Thymus (tissue), 11 donors: ENCODE data around the gene C21orf58. TPM values are rescaled to one million over a fixed set of nuclear protein-coding genes. Genes with fewer than 3 reads are reported as not detected.

ENCODE experiments used
- DNase-seq, 9 donors: peaks; one replicate each; pipeline ENCODE4 v3.0.0-alpha.2; 2013; ENCODE audit warnings: low spot score in 9 of 9, low read depth in 6 of 9, missing footprints in 1 of 9
- H3K27ac ChIP-seq, 2 donors: one replicate each; pipeline ENCODE4 v1.5.1; 2013; ENCODE audit warnings: control low read depth in 1 of 2, low read depth in 1 of 2, low read length in 1 of 2, mild to moderate bottlenecking in 1 of 2, moderate library complexity in 1 of 2
- H3K27me3 ChIP-seq, 2 donors: one replicate each; pipeline ENCODE4 v1.5.1; 2013; ENCODE audit warnings: low read length in 1 of 2; ENCODE audit not compliant: control insufficient read depth in 2 of 2, insufficient read depth in 1 of 2
- H3K36me3 ChIP-seq, 2 donors: one replicate each; pipeline ENCODE4 v1.5.1; 2013; ENCODE audit warnings: low read length in 1 of 2, mild to moderate bottlenecking in 1 of 2, moderate library complexity in 1 of 2; ENCODE audit not compliant: control insufficient read depth in 2 of 2, insufficient read depth in 2 of 2
- H3K4me1 ChIP-seq, 2 donors: one replicate each; pipeline ENCODE4 v1.5.1; 2013; ENCODE audit warnings: low read length in 2 of 2; ENCODE audit not compliant: control insufficient read depth in 2 of 2, insufficient read depth in 2 of 2
- H3K4me3 ChIP-seq, 2 donors: one replicate each; pipeline ENCODE4 v1.5.1; 2013; ENCODE audit warnings: low read length in 2 of 2, control low read depth in 1 of 2, mild to moderate bottlenecking in 1 of 2
- H3K9me3 ChIP-seq, 2 donors: one replicate each; pipeline ENCODE4 v1.5.1; 2013; ENCODE audit warnings: low read length in 1 of 2, mild to moderate bottlenecking in 1 of 2; ENCODE audit not compliant: control insufficient read depth in 2 of 2, insufficient read depth in 1 of 2
- WGBS: extraction: QIAGEN DNeasy Blood & Tissue Kit; methylation state at CpG from one replicate; pipeline ENCODE4 v1.1.7; 2013; 5-methylcytosine and 5-hydroxymethylcytosine counted together
- polyA plus RNA-seq: library from polyadenylated mRNA; stranded (reverse); fragments of 200-250 nt; gene quantifications from one replicate; pipeline ENCODE4 v1.2.3, GENCODE V29; 2013
- total RNA-seq: library from RNA; stranded (reverse); fragments of 120-200 nt; gene quantifications from one replicate; pipeline ENCODE4 v1.2.4, GENCODE V29; 2013
- donor health status: healthy.

C21orf58 gene
- total and polyA plus RNA-seq, 2 donors: 3.4 to 7.3 TPM

DNA sequence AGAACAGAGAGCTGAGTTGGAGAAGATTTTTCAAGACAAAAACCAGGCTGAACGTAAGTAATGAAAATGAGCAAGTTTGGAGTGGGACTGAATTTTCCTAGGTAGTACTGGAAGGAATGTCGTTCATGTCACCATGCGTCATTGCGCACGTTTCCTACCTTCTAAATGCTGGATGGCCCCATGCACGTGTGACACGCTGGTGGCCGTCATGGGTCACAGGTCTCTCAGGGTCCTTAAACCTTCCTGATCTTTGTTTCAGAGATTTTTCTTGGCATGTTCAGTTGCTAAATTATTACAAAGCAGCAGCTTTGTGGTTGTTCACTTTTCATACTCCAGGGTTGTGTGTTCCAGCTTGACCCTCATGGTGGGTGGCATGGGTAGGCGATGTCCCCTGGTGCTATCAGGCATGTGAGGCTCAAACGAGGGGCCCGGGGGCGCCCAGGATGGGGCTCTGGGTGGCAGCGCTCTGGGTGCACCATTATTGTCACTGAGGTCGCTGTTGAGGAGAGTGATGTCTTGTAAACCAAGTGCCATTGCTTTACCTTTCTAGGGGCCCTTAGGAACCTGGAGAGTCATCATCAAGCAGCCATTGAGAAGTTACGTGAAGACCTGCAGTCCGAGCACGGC is 25.6 kb upstream of the C21orf58 start:
- no peak for DNase-seq
- Histone ChIP-seq H3K4me1 (no peaks in the 10 kb centered on the region), H3K36me3 (peaks cover 86 to 89% of the 10 kb centered on the region in 2 donors), H3K4me3 (no peak overlapping the region), H3K27ac (no peak overlapping the region), H3K9me3 (no peaks in the 10 kb centered on the region), H3K27me3 (no peaks in the 10 kb centered on the region)
- WGBS: 99% methylated on average over 17 of the region's 17 CpGs

DNA sequence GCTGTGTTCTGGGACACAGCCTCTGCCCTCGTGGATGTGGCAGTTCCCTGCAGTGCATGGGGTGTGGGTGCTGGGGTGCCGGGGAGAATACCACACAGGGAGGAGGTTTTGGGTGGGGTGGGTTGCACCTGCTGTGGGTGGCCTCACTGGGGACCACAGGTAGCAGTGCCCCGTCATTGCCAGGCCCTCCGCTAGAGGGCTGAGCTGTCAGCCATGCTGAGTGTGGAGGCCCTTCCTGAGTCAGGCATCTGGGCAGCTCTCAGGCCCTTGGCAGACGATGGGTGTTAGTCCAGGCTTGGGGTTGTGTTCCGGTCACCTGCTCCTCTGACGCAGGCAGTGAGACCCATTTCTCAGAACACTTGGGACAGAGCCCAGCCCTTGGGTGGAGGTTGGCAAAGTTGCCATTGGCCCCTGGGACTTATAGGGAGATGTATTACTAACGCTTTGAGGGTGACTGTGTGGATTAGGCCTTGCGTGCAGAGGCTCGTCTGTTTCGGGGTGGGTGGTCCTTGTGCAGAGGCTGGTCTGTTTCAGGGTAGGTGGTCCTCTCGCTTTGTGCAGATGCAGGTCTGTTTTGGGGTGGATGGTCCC is 24.2 kb upstream of the C21orf58 start:
- WGBS: 95% methylated on average over 12 of the region's 12 CpGs
- H3K4me1 ChIP-seq: no peaks in the 10 kb centered on the region
- H3K36me3 ChIP-seq: peaks cover 75 to 79% of the 10 kb centered on the region in 2 donors
- no peak overlapping the region for H3K4me3 ChIP-seq
- DNase-seq: no peak
- H3K9me3 ChIP-seq: no peaks in the 10 kb centered on the region
- no peak overlapping the region for H3K27ac ChIP-seq
- H3K27me3 ChIP-seq: no peaks in the 10 kb centered on the region

DNA sequence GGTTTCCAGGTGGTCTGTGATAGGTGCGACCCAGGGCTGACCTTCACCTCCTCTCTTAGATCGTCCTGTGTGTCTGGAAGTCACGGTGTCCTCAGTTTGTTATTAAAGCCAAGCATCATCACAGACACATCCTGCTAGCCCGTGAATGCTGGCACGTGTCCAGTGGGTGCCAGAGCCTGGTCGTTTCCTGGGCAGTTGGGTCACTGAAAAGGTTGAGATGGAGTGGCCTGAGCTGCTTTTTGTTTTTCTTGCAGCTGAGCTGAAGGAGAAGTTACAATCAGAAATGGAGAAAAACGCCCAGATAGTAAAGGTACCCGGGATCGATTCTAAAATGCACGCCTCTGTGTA is 23.5 kb upstream of the C21orf58 start:
- no peak for DNase-seq
- H3K36me3 ChIP-seq: peaks cover 68 to 74% of the 10 kb centered on the region in 2 donors
- no peak overlapping the region for H3K4me3 ChIP-seq
- no peaks in the 10 kb centered on the region for H3K27me3 ChIP-seq
- H3K4me1 ChIP-seq: no peaks in the 10 kb centered on the region
- no peak overlapping the region for H3K27ac ChIP-seq
- WGBS: 94% methylated on average over 10 of the region's 10 CpGs
- no peaks in the 10 kb centered on the region for H3K9me3 ChIP-seq

DNA sequence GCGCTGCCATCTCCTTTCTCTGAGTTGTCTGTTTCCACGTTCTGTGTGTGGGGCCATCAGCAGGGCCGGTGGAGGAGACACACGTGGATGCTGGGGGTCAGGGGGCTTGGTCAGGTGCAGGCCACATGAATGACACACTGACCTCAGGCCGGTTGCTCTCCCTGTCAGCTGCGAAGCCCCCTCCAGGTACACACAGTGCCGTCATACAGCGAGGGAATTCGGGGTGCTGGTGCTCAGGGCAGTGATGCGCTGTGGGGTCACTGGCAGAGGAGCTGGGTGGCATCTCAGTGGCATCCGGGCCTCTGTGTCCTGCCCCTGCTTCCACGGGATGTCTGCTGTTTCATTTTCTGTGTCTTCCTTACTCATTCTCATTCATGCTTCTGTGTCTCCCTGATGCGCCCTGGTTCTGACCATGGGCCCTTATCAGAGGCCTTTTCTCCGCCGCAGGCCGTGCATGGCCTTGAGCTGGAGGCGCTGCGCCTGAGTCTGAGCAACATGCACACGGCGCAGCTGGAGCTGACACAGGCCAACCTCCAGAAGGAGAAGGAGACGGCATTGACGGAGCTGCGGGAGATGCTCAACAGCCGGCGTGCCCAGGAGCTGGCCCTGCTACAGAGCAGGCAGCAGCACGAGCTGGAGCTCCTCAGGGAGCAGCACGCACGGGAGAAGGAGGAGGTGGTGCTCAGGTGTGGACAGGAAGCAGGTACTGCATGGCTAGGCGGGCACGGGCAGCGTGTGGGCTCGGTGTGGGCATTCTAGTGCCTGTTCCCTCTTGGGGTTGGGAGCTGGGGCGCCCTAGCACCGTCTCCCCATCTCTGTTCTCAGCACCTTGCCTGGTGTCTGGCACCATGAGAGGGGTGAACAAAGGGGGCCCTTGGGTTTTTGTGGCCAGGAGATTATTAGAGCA is 22.9 kb upstream of the C21orf58 start:
- H3K27me3 ChIP-seq: no peaks in the 10 kb centered on the region
- H3K4me3 ChIP-seq: no peak overlapping the region
- 99% methylated on average over 34 of the region's 34 CpGs for WGBS
- no peak for DNase-seq
- H3K27ac ChIP-seq: no peak overlapping the region
- no peaks in the 10 kb centered on the region for H3K9me3 ChIP-seq
- H3K4me1 ChIP-seq: no peaks in the 10 kb centered on the region
- H3K36me3 ChIP-seq: peaks cover 62 to 68% of the 10 kb centered on the region in 2 donors

DNA sequence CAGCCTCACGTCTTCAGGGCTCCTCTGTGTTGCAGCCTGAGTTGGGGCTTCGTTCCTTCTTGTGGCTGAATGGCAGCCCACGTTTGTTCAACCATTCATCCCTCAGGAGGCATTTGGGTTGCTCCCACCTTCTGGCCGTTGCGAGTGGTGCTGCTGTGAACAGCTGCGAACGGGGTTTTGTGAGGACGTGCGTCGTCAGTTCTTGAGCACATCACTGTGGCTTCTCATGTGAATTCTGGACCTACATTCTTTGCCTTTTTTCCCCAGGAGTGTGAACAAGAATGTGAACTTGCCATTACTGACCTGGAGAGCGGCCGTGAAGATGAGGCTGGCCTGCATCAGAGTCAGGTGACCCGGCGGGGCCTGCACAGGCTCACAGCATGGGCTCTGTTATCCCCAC is 22.2 kb upstream of the C21orf58 start:
- Histone ChIP-seq H3K9me3 (no peaks in the 10 kb centered on the region), H3K36me3 (peaks cover 60 to 66% of the 10 kb centered on the region in 2 donors), H3K27ac (no peak overlapping the region), H3K4me3 (no peak overlapping the region), H3K4me1 (no peaks in the 10 kb centered on the region), H3K27me3 (no peaks in the 10 kb centered on the region)
- DNase-seq: no peak
- WGBS: 98% methylated on average over 14 of the region's 14 CpGs

DNA sequence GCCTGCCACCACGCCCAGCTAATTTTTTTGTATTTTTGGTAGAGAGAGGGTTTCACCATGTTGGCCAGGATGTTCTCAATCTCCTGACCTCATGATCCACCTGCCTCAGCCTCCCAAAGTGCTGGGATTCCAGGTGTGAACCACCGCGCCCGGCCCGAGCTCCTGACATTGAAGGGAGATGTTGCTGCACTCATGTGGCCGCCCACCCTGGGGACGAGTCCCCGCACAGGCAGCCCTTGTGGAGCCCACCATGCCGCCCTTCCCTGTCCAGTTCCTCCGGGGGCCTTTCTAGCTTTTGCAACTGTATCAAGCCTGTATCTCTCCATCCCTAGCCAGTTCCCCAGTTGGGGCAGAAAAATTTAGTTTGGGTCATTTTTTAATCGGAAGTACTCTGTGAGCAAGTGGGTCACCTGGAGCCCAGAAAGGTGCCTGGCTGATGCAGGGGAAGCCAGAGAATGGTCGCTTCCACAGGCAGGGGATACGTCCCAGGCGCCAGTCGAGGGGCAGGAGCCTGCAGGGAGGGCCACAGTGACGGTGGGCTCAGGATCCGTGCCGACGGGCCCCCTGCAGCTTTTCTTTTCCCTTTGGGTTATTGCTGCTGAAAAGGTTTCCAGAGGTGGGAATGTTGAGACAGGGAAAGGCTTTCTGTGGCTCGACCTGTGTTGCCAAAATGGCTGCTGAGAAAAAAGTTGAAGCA is 20.7 kb upstream of the C21orf58 start:
- WGBS: 99% methylated on average over 20 of the region's 20 CpGs
- H3K36me3 ChIP-seq: peaks cover 50 to 59% of the 10 kb centered on the region in 2 donors

DNA sequence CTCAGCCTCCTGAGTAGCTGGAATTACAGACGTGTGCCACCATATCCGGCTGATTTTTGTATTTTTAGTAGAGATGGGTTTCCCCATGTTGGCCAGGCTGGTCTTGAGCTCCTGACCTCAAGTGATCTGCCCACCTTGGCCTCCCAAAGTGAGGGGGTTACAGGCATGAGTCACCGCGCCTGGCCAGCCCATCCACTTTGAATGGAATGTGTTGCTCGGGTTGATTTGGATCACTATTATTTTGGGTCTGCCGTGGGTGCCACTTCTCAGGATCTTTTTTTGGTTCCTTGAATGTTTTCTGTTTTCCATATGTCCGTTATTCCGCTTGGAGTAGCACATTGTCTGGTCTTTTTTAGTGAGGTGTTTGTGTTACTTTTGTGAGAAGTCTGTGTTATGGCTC is 17.3 kb upstream of the C21orf58 start:
- Histone ChIP-seq H3K27me3 (no peaks in the 10 kb centered on the region), H3K27ac (no peak overlapping the region), H3K9me3 (no peaks in the 10 kb centered on the region), H3K4me1 (no peaks in the 10 kb centered on the region), H3K36me3 (peaks cover 43 to 54% of the 10 kb centered on the region in 2 donors), H3K4me3 (no peak overlapping the region)
- DNase-seq: no peak
- 99% methylated on average over 8 of the region's 8 CpGs for WGBS

More for the DNA sequence above, 20.7 kb upstream of the C21orf58 start:
- no peak for DNase-seq
- Histone ChIP-seq H3K9me3 (no peaks in the 10 kb centered on the region), H3K27ac (no peak overlapping the region), H3K4me3 (no peak overlapping the region), H3K27me3 (no peaks in the 10 kb centered on the region), H3K4me1 (no peaks in the 10 kb centered on the region)

DNA sequence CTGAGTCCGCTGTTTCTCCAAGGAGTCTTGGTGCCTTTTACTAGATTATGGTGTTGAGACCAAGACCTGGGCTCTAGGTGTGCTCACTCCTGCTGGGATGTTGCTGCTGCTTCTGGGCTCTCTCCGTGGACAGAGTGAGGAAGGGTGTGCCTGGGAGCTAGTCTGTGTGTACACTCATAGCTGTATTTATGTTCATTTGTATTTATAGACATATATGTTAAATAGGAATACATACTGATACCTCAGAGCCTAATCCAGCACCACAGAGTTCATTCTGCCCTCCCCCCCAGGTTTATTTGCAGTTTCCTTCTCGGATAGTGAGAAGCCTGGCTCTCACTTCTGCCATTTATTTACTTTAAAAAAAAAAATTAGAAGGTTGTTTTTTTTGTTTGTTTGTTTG is 12.9 kb upstream of the C21orf58 start:
- Histone ChIP-seq H3K4me1 (no peaks in the 10 kb centered on the region), H3K27me3 (no peaks in the 10 kb centered on the region), H3K36me3 (peaks cover 47 to 59% of the 10 kb centered on the region in 2 donors), H3K9me3 (no peaks in the 10 kb centered on the region), H3K4me3 (no peak overlapping the region), H3K27ac (no peak overlapping the region)
- DNase-seq: no peak
- WGBS: 98% methylated on average over 3 of the region's 3 CpGs
